HG03025 (cell line): Measurements from ENCODE around the gene CEP112.
"Not testable (repeated sequence)": the region's sequence is repeated elsewhere in the genome, so short reads cannot be mapped to it uniquely, and the experiment has no call there.

Source experiments
- ATAC-seq: cut with Tn5 transposase; IDR thresholded peaks from one replicate; pipeline ENCODE4 v1.9.1; 2021; ENCODE audit warnings: mild to moderate bottlenecking, moderate library complexity; ENCODE audit not compliant: unreplicated experiment, low FRiP score

Gene CEP112

DNA sequence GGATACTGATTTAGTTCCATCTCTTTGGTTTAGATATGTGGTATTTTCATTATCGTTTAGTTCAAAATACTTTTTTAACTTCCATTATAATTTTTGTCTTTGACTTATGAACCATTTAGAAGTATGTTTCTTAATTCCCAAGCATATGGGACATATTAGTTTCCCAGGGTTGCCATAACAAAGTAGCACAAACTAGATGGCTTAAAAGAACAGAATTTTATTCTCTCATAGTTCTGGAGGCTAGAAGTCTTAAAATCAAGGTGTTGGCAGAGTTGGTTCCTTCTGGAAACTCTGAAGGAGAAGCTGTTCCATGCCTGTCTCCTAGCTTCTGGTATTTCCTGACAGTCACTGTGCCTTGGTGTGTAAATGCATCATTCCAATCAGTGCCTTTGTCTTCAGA, 339.0 kb downstream of the CEP112 start:
- ATAC-seq, result no peak

GRCh38 chr17:65851965-65852736, 339.8 kb downstream of the CEP112 start:
- ATAC-seq, result no peak

- ATAC-seq, result no peak
Observed at GRCh38 chr17:65850486-65850885, 341.4 kb downstream of the CEP112 start.

DNA sequence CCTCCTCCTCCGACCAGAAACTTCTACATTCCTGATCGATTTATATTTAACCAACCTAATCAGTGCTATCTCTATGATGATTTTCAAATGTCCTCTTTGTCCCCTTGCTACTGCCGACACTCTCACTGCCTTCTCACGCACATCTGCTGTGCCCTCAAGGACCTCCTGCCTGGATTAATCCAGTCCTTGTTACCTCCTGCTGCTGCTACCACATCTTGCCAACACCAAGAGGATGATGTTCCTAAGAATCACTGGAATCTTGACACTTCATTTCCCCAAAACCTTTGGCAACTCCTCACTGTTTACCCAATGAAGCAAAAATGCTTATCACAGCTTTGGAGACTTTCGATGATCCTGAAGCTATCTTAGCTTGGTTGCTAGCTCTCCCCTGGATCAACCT, 343.2 kb downstream of the CEP112 start:
- ATAC-seq, result no peak

GRCh38 chr17:65841089-65841488, 350.8 kb downstream of the CEP112 start:
- no peak for ATAC-seq

- ATAC-seq, result not testable (repeated sequence)
Observed at GRCh38 chr17:65837232-65837631, 354.7 kb downstream of the CEP112 start.

- ATAC-seq, result no peak
Observed at GRCh38 chr17:65833214-65833613, 358.7 kb downstream of the CEP112 start.

- no peak for ATAC-seq
Observed at GRCh38 chr17:65830356-65830755, 361.6 kb downstream of the CEP112 start.

- not testable (repeated sequence) for ATAC-seq
Observed at GRCh38 chr17:65826577-65826976, 365.4 kb downstream of the CEP112 start.

GRCh38 chr17:65824901-65825300, 367.0 kb downstream of the CEP112 start:
- no peak for ATAC-seq

DNA sequence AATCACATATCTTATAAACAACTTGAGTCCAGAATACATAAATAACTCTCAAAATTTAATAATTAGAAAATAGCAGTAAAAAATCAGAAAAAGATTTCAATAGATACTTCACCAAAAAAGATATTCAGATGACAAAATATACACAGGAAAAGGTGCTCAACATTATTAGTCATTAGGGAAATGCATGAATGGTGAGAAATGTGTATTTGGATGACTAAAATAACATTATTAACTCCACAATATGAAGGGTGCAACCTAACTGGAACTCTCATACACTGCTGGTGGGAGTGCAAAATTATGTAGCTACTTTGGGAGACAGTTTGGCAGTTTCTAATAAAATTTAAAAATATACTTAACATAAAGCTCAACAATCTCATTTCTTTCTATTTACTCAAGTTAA, 368.2 kb downstream of the CEP112 start:
- ATAC-seq, result no peak

DNA sequence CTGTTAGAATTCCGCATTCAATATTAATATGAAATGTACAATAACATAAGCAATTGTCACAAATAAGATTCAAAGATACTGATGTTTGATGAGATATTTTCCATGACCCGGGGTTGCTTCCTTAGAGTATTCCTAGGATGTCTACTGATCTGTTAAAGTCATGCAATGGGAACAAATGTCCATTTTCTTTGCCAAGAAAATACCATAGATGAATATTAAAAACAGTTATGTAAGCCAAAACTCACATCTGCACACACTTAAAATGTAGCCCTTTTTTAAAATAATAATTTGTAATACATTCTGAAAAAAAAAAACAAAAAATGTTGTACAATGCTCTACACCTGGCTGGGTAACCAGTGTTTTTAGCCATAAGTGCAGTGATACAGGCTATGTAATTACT, 371.1 kb downstream of the CEP112 start:
- no peak for ATAC-seq

DNA sequence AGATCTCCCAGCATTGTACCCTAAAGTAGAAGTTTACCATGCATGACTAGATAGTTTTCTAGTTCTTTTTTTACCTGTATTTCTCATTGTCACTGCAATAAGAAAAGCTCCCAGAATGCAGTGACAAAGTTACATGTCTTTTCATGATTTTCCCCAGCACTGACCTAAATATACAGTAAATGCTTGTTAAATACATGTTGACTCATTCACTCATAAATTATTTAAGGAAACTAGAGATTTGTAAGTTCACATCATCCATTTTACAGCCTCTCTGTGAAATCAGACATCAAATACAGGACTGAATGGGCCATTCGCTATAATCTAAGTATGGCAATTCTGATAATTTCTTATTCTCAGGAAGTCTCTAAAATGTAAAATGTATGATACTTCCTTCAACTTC, 371.6 kb downstream of the CEP112 start:
- ATAC-seq, result no peak

GRCh38 chr17:65819810-65820209, 372.1 kb downstream of the CEP112 start:
- no peak for ATAC-seq

- ATAC-seq, result no peak
Observed at GRCh38 chr17:65817951-65818350, 374.0 kb downstream of the CEP112 start.

DNA sequence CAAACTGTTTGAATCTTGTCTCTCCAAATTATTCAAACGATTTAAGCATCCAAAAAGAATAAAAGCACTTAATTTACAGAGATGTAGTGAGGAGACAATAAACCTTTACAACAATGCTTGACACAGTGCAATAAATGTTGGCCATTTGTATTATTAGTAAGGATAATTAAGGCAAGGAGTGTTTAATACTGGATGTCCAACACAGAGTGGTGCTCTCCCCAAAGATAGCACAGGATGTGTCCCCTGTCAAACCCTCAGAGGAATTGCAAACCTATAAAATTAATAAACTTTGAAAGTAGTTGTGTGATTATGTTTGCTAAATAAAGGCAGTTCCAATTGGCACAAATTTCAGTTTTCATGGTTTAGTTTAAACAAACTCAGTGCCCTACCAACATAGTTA, 377.5 kb downstream of the CEP112 start:
- ATAC-seq, result no peak

DNA sequence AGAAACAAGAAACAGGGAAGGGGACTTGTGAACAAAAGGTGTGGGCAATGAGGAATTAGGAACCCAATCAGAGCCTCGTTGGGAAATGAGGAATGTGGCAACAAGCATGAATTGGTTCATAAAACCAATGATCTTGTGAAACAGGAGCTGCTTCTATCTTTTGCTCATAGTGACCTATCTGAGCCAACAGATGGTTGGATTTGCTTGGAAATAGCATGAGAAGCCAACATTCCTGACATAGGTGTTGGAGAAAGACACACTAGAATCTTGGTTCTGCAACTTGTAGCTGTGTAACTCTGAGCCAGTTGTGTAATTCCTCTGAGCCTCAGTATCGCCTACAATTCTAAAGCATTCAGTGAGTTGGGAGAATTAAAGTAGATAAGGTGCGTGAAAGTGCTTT, 378.6 kb downstream of the CEP112 start:
- ATAC-seq, result no peak

DNA sequence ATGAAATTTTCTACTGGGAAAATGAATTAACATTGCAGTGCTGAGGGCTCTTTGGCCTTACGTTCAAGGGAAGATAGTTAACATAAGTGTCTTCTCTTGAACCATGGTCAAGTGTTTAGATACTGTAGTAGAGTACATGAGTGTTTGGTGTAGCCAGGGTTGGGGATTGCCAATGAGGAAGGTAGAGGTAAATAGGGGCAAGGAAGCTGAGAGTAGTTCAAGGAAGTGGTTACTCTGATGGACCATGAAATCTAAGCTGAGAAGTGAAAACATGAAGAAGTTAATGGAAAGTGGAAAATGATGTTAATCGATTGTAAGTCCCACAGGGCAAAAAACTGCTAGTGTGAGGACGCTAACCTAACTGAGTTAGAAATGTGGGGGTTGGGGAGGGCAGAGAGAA, 380.9 kb downstream of the CEP112 start:
- ATAC-seq, result no peak

- no peak for ATAC-seq
Observed at GRCh38 chr17:65809366-65809765, 382.6 kb downstream of the CEP112 start.

GRCh38 chr17:65808566-65808965, 383.4 kb downstream of the CEP112 start:
- ATAC-seq, result not testable (repeated sequence)

- ATAC-seq, result no peak
Observed at GRCh38 chr17:65807361-65807760, 384.6 kb downstream of the CEP112 start.

- ATAC-seq, result no peak
Observed at GRCh38 chr17:65801513-65801912, 390.4 kb downstream of the CEP112 start.

- ATAC-seq, result no peak
Observed at GRCh38 chr17:65800655-65801054, 391.3 kb downstream of the CEP112 start.
